Measurements from ENCODE around the gene CIT.

Gene CIT

DNA sequence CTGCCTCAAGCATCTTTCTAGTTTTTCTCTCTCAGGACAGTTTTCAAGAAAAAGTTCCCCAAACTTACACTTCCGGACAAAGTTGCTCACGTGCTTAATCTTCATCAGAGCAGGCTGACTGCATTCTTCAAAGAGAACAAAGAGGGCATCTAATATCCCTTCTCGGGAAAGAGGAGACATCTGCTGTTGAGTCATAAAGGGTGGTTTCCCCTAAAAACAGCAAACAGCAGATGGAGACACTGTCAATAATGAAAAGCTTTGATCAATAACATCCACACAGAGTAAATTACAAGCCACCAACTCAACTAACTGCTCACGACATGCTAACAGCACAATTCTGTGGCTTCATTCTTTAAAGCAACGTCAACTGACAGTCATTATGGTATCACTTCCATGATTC, 8.1 kb downstream of the CIT start:
- H3K4me3 ChIP-seq (ENCODE audit: low read depth, low read length): no peak overlapping the region
- no peak for DNase-seq (ENCODE audit: low read depth)

DNA sequence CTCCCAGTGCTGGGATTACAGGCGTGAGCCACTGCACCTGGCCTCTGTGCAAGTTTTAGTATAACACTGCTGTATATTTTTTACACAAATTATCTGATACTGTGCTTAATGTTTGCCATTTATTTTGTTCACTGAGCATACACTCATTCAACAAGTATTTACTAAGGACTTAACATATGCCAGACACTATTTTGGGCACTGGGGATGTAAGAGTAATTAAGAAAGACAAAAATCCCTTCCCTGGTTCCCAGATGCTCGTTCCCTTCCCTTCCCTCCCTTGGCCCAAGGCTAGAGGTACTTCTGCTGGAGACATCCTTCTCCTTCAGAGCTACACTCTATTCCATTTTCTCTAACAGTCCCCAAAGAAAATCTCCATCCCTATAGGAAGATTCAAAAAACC, 12.5 kb downstream of the CIT start:
- H3K4me3 ChIP-seq (ENCODE audit: low read depth, low read length): no peak overlapping the region
- no peak for DNase-seq (ENCODE audit: low read depth)

DNA sequence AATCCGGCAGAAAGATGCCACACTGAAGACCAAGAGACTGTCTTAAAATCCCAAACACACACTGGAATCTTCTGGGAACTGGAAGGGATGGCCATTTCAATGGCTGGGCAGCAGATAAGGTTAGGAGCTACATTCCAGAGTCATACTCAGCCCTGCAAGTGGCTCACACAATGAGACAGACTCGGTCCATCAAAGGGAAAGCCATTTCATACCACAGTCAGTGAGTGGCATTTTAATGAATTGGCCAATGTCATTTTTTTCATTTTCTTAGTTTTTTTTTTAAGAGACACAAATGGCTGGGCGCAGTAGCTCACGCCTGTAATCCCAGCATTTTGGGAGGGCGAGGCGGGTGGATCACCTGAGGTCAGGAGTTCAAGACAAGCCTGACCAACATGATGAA, 17.9 kb downstream of the CIT start:
- no peak for DNase-seq (ENCODE audit: low read depth)
- H3K4me3 ChIP-seq (ENCODE audit: low read depth, low read length): no peak overlapping the region

DNA sequence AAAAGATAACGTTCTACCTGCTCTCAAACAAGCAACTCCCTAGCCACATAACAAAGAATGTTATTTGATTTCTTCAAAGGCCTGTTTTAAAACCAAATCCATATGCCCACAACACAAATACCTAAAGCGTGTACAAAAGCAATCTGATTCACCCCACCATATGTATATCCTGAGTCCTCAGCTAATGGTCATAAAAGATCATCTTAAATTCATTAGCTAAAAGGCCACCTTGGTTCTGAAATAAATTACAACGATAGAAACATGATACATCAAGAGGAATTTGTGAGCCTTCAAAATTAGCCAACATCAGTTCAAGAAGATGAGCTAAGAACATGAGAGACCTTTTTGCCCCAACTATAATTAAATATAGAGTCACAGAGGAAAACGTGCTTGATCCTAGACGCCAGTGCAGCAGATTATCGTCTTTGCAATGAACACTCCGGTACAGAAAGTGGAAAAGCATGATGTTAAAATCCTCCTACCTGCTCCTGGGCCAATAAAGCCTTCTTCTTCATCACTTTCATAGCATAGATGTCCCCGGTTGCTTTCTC, 20.0 kb downstream of the CIT start:
- DNase-seq (ENCODE audit: low read depth): no peak
- H3K4me3 ChIP-seq (ENCODE audit: low read depth, low read length): no peak overlapping the region

DNA sequence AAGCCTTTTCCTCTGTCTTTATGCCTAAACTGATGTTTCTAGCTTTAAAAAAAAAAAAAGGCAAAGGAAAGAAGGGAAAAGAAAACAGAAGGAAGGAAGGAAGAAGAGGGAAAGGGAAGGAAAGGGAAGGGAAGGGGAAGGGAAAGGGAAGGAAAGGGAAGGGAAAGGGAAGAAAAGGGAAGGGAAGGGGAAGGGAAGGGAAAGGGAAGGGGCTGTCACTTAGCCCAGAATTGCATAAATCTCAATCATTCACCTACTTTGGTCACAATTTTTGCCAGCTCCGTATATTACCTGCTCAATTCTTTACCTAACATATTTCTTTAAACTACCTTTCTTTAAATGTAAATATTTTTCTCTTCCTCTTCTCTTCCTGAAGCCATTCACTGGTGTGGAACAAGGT, 26.8 kb downstream of the CIT start:
- DNase-seq (ENCODE audit: low read depth): no peak
- no peak overlapping the region for H3K4me3 ChIP-seq (ENCODE audit: low read depth, low read length)

DNA sequence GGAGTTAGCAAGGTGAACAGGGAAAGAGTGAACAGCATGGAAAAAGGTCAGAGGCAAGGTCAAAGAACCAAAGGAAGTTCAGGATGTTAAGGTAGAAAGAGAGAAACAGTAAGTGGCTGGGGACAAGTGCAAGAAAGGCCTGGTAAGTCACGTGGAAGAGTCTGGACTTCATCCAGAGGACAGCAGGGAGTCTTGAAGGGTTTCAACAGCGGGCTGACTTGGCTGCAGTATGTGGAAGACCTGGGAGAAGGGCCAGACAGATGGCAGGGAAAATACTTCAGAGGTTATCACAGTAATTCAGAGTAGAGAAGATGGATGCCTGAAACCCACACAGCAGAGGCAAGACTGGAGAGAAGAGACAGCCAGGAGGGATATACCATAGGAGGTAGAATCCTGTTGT, 34.0 kb downstream of the CIT start:
- peak; percentile 12 for DNase-seq (ENCODE audit: low read depth)
- H3K4me3 ChIP-seq (ENCODE audit: low read depth, low read length): no peak overlapping the region

DNA sequence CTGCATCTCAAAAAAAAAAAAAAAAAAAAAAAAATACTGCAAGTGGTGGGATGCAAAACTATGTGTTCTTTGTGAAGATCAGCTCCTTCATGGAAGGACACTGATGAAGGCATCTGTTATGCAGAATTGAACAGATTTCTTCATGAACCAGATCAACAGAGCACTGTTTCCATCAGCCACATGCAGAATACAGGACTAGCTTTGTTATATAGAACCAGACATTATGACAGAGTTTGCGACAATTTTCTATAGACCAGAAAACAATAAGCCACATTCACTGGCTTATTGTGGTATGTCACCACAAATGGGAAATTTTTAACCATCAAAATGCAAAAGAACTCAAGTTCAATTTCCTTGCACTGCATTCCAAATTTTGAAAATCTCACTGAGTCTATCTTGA, 34.7 kb downstream of the CIT start:
- DNase-seq (ENCODE audit: low read depth): no peak

DNA sequence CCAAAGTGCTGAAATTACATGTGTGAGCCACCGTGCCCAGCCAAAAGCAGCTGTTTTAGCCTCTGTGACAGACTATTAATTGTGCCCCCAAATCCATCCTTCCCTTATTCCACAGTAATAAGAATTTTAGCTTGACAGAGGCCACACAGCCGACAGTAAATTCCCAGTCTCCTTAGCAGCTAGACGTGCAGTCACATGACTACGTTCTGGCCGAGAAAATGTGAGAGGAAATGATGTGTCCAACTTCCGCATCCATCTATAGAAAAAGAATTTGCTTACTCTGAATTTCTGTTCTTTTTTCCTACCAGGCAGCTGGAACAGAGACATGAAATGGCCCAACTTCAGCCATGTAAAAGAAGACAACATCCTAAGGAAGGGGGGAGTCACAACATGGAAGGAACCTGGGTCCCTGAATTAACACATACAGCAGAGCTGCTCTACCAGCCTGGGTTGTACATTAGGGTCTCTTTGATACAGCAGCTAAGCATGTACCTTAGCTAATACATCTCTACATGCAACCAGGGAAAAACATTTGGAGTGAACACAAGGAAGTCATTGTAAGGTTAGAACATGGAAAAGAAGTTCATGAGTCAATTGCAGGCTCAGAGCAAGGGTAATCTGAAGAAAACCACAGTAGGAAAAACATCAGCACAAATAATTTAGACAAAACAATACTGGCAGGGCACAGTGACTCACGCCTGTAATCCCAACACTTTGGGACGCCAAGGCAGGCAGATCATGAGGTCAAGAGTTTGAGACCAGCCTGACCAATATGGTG, 35.5 kb downstream of the CIT start:
- H3K4me3 ChIP-seq (ENCODE audit: low read depth, low read length): no peak overlapping the region
- no peak for DNase-seq (ENCODE audit: low read depth)

More for the DNA sequence above, 34.7 kb downstream of the CIT start:
- H3K4me3 ChIP-seq (ENCODE audit: low read depth, low read length): no peak overlapping the region

DNA sequence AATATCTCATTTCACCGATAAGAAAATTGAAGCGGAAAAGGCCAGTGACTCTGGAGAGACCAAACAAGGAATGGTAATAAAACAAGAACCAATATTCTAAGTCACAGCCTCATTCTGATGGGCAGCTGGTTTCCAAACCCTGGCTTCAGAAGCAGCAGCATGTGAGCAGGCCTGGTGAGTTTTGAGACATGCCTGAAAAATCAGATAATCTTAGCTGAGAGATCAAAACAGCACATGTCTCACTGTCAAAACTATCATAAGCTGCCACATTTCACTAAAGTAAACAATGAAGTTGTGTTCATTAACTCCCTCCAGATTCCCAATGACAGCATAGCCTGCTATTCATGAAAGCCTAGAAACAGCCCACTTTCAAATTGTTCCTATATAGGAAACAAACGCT, 36.5 kb downstream of the CIT start:
- DNase-seq (ENCODE audit: low read depth): no peak
- H3K4me3 ChIP-seq (ENCODE audit: low read depth, low read length): no peak overlapping the region

DNA sequence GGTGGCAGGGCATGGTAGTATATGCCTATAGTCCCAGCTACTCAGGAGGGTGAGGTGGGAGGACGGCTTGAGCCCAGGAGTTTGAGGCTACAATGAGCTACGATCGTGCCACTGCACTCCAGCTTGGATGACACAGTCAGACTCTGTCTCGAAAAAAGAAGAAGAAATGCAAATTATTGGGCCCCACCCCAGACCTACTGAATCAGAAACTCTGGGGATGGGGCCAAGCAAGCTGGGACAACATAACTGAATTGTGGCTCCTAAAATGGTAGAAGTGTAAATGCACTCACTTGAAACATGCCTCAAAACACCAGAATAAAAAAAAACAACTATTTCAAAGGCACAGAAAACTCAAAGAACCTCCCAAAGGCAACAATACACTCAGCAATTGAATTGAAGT, 37.0 kb downstream of the CIT start:
- no peak for DNase-seq (ENCODE audit: low read depth)
- no peak overlapping the region for H3K4me3 ChIP-seq (ENCODE audit: low read depth, low read length)

DNA sequence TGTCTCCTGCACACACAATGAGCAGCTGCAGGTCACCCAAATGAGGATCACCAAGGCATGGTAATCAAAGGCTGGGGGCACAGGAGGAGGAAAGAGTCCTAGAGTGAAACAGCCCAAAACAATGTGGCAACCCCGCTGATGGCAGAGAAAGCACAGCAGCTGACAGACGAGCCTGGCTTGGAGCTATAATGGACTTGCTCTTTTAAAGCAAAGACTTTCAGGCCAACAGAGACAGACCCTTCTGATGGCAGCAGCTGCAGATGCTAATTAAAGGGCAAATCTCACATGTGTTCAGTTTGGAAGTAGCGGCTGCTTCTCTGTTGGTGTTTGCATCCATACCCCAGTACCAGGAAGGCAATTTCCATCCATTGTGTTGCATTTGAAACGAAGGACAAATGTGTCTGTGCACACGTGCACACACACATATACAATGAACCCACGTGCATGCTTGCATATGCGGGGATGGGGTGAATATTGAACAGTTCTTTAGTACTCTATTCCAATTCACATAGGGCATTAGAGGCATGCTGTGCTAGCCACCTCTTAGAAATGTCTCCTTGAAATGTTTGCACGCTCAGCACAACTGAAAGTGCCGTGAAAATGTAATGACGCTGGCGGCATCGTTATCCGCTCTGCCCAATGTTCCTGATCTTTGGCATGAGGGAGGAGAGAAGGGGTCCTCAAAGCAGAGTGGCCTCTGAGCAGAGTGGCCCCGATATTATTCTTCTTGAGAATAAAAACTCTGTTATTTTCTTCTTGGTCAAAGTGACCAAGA, 38.1 kb downstream of the CIT start:
- no peak for DNase-seq (ENCODE audit: low read depth)

DNA sequence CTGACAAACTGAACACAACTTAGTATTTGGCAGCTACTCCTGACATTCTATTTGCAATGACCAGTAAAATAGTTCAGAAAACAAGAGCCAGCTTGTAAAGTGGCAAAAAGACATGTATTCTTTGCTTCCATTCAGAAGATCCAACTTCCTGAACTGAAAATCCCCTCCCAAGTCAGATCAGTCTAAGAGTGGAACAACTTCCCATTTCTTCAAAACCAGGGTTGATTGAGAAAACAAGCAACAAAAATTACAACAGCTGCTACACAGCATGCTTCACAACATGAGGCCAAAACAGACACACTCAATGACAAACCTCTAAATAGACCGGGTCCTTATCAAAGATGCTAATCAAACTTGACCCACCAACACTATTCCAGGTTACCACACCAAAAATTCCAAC, 40.3 kb downstream of the CIT start:
- H3K4me3 ChIP-seq (ENCODE audit: low read depth, low read length): no peak overlapping the region
- DNase-seq (ENCODE audit: low read depth): no peak

More for the DNA sequence above, 38.1 kb downstream of the CIT start:
- no peak overlapping the region for H3K4me3 ChIP-seq (ENCODE audit: low read depth, low read length)

DNA sequence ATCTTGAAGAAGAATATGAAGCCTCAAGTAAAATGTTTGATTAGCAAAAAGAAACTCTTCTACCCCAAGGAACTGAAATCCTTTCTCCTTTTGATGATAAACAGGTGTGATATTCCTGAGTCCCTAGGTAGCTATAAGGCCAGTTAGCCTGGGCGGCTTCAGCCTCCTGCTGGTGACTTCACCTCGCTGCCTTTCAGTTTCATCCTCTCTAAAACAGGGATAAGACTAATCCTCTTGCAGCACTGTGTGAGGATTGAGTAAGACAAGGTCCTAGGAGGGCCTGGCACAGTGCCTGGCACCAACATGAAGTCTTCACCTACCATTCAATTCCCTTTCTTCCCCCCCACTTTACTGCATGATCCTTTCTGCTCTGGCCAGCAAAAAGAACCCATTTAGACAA, 42.1 kb downstream of the CIT start:
- no peak for DNase-seq (ENCODE audit: low read depth)
- H3K4me3 ChIP-seq (ENCODE audit: low read depth, low read length): no peak overlapping the region

DNA sequence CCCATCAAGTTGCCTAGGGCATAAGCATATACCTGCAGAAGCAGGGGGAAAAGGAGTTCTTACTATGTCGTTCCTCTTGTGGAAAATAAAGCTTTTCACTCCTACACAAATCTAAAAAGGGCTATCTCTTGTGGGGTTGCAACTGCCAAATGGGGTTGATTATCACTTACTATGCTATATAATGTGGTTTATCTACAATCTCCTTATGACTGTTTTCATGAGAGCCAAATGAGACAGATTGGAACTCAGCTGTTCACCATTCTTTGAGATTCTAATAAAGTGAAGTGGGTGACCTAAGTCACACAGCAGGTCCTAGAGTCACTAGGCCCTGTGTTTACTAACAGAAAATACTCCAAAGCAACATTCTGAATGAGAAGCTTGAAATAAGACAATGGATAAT, 47.7 kb downstream of the CIT start:
- DNase-seq (ENCODE audit: low read depth): no peak
- no peak overlapping the region for H3K4me3 ChIP-seq (ENCODE audit: low read depth, low read length)

DNA sequence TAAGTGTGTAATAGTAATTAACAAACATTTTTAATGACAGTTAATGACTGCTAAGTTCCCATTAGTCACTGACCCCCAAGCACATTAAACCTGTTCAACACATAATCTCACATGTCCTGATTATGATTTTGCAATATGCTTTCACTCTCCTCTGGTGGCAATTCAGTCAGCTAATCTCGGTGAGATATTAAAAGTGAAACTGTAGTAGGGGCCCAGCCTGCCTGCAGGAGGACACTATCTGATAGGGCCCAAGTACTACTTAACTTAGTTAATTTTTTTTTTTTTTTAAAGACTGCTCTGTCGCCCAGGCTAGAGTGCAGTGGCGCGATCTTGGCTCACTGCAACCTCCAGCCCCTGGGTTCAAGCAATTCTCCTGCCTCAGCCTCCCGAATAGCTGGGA, 48.8 kb downstream of the CIT start:
- no peak for DNase-seq (ENCODE audit: low read depth)
- H3K4me3 ChIP-seq (ENCODE audit: low read depth, low read length): no peak overlapping the region

DNA sequence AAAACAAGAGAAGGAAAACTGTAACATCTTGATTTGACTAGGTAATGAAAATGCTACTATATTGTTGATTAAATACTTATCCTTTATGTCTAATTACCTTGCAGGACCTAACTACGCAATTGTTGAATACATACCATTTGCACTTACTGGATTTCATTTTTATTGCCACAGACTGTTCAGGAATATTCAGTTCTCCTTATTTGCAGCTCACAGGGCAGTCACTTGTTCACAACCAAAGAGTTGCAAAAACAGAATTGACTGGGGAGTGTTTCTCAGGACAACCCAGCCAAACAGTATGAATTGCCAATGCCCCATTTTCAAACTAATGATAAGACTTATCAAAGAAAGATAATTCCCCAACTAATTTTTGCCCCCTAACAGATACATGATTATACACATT, 49.4 kb downstream of the CIT start:
- no peak overlapping the region for H3K4me3 ChIP-seq (ENCODE audit: low read depth, low read length)
- DNase-seq (ENCODE audit: low read depth): no peak

DNA sequence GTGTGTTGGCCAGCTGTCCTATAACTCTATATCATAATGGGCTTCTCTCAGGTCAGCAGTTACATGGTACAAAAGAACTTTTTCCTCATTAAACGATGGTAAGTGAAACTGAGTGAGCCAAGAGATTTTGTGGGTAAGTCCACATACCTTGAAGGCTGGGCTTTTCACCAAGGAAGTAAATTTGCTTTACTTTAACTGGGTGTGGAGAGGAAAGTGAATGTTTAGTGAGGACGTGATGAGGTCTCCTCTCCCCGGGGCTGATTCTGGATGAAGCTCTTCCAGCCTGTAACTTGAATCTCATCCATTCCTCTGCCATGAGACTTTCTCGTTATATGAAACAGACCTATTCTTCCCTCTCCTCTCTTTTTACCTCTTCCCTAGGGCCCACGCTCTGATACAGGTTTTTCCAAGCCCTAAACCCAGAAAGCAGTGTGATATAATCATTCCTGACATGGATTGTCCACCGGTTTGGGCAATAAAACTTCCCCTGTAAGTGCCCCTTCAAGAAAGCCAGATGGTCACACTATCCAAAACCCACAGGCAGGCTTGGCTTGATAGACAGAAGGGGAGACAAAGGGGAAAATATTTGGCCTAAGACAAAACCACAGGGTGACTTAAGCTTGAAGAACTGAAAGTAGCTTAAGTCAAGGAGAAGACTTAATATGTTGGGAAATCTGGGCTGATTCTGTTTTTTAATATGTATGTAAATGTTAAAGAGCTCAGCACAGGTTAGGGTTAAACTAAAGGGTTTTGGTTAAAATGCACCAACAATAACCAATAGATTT, 50.3 kb downstream of the CIT start:
- DNase-seq (ENCODE audit: low read depth): no peak
- no peak overlapping the region for H3K4me3 ChIP-seq (ENCODE audit: low read depth, low read length)

DNA sequence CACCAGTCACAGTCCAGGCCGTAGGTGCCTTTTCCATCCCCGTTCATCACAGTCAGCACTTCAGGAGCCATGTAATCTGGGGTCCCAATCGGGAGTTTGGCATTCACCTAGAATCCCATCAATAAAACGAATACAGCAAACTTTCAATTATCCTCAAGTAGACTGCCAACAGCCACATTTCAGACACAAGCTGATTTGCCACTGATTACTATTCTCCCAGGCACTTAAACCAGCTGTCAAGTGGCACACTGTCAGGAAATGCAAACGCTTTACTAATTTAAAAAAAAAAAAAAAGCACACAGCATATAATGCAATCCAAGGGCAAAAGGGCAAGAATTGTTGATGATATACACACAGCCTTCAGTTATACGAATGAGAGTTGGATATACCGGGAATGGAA, 51.9 kb downstream of the CIT start:
- no peak for DNase-seq (ENCODE audit: low read depth)
- H3K4me3 ChIP-seq (ENCODE audit: low read depth, low read length): no peak overlapping the region

DNA sequence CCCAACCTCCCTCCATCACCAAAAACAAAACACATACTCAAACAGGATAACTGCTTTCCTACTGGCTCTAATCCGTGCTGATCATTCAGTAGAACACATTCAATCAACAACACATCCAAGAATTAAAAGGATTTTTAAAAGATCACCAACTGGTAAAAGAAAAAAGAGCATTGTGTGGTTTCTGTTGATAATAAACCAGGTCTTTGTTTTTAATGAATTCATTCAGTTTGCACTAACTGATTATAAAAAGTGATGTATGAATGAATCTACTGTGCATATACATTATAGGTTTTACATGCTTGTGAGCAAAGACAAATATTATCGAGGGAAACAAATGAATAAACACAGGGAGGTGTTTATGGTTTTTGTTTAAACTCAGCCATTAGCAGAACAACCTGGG, 55.1 kb downstream of the CIT start:
- H3K4me3 ChIP-seq (ENCODE audit: low read depth, low read length): no peak overlapping the region
- DNase-seq (ENCODE audit: low read depth): no peak

DNA sequence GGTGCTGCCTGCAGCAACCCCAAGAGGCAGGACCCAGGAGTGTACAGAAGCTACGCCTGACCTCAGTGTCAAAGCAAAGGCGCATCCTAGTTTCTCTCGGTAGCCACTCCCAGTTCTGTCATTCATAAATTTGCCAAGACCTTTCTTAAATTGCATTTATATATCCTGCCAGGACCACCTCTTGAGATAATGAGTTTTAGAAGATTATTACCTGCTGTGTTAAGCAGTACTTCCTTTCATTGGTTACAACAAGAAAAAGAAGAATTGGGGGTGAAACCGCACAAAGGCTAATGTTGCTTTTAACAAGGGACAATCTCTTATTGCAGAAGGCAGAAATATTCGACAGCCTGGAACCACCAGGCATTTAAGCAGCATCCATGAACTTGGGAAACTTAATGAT, 57.8 kb downstream of the CIT start:
- no peak overlapping the region for H3K4me3 ChIP-seq (ENCODE audit: low read depth, low read length)
- no peak for DNase-seq (ENCODE audit: low read depth)
